ENCODE data around the gene TTC34. TPM values are rescaled to one million over a fixed set of nuclear protein-coding genes. Genes with fewer than 3 reads are reported as not detected.

The TTC34 gene
- total and polyA plus RNA-seq, 8 donors = 0.18 to 0.99 (median 0.44) TPM

DNA sequence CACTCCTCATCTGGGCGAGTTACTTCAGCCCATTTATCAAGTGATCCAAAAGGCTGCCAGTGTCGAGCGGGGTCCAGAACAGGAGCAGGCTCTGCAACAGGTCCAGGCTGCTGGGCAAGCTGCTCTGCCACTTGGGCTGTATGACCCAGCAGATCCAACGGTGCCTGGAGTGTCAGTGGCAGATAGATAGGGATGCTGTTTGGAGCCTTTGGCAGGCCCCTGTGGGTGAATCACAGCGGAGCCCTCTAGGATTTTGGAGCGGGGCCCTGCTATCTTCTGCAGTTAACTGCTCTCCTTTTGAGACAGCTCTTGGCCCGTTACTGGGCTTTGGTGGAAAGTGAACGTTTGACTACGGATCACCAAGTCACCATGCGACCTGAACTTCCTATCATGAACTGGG lies 176.2 kb downstream of the TTC34 start:
- ATAC-seq = no peak

DNA sequence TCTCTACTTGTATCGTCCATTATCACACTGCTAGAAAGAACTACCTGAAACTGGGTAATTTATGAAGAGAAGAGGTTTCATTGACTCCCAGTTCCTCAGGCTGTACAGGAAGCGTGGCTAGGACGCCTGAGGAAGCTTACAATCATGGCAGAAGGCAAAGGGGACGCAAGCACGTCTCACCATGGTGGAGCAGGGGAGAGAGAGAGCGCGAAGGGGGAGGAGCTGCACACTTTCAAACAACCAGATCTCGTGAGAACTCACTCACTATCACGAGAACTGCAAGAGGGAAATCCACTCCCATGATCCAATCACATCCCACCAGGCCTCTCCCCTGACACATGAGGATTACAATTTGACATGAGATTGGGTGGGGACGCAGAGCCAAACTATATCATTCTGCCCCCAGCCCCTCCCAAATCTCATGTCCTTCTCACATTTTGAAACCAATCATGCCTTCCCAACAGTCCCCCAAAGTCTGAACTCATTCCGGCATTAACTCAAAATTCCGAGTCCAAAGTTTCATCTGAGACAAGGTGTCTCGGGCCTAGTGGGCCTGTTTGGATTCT lies 176.7 kb downstream of the TTC34 start:
- ATAC-seq (no peak), DNase-seq (no peak), FAIRE-seq (no peak)
- H3K9me3 ChIP-seq = no peaks in the 10 kb centered on the region
- H3K4me1 ChIP-seq = no peaks in the 10 kb centered on the region
- H3K36me3 ChIP-seq = no peaks in the 10 kb centered on the region
- 84 to 91% methylated on average over 13 of the region's 13 CpGs for WGBS, 2 donors
- no peak overlapping the region for H3K27ac ChIP-seq
- TF ChIP-seq, protein P1, sequence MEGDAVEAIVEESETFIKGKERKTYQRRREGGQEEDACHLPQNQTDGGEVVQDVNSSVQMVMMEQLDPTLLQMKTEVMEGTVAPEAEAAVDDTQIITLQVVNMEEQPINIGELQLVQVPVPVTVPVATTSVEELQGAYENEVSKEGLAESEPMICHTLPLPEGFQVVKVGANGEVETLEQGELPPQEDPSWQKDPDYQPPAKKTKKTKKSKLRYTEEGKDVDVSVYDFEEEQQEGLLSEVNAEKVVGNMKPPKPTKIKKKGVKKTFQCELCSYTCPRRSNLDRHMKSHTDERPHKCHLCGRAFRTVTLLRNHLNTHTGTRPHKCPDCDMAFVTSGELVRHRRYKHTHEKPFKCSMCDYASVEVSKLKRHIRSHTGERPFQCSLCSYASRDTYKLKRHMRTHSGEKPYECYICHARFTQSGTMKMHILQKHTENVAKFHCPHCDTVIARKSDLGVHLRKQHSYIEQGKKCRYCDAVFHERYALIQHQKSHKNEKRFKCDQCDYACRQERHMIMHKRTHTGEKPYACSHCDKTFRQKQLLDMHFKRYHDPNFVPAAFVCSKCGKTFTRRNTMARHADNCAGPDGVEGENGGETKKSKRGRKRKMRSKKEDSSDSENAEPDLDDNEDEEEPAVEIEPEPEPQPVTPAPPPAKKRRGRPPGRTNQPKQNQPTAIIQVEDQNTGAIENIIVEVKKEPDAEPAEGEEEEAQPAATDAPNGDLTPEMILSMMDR (IDR thresholded peaks at IDR 0.05) = no peak
- intact Hi-C loops (cut with DNase I) = no loop called here
- peaks cover 0 to 29% (median 0%) of the 10 kb centered on the region in 4 donors for H3K27me3 ChIP-seq
- H3K4me3 ChIP-seq = no peak overlapping the region

More for the DNA sequence above, 176.2 kb downstream of the TTC34 start:
- DNase-seq = no peak
- WGBS, 2 donors = 77 to 83% methylated on average over 10 of the region's 10 CpGs
- no peak for FAIRE-seq
- H3K4me1 ChIP-seq = no peaks in the 10 kb centered on the region
- intact Hi-C loops (cut with DNase I) = no loop called here
- no peaks in the 10 kb centered on the region for H3K36me3 ChIP-seq
- H3K27ac ChIP-seq = no peak overlapping the region
- H3K27me3 ChIP-seq = peaks cover 0 to 31% (median 0%) of the 10 kb centered on the region in 4 donors
- H3K9me3 ChIP-seq = no peaks in the 10 kb centered on the region
- TF ChIP-seq, protein P1 (IDR thresholded peaks at IDR 0.05) = no peak
- H3K4me3 ChIP-seq = no peak overlapping the region

DNA sequence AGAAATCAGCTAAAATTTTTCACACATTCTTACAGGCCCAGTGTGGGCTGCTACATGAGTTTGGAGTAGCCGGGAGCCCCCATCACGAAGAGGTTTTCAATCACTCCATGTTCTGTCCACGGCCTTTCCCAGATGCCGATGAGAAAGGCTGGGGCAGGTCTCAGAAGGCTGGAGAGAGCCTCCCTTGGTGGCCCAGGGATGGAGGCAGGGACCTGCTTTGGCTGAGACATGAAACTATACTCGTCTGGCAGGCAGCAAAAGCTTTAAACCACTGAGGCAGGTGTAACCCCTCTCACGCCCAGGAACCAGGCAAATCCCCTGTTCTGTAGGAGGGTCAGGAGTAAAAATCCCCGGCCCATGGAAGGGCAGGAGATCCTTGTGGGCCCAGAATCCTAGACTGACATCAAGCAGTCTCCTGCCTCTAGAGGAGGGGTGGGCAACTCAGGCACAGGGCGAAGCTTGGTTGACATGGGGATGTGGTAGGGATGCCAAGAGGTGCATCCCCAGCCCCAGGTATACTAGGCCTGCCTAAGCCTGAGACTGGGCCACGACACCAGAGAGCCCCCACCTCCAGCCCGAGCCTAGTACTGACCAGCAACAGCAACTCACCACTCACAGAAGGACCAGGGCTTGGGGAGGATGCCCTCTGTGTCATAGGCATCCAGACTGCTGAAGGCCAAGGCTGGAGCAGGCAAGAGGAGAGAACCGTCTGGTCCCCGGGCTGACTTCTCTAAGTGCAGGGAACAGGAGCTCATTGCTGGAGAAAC lies 177.7 kb downstream of the TTC34 start:
- no peak for FAIRE-seq
- Histone ChIP-seq H3K9me3 (no peaks in the 10 kb centered on the region), H3K27ac (no peak overlapping the region), H3K4me3 (no peak overlapping the region), H3K36me3 (no peaks in the 10 kb centered on the region), H3K4me1 (no peaks in the 10 kb centered on the region), H3K27me3 (peaks cover 0 to 25% (median 1%) of the 10 kb centered on the region in 4 donors)
- intact Hi-C loops (cut with DNase I) = no loop called here
- no peak for DNase-seq
- TF ChIP-seq, protein P1 (IDR thresholded peaks at IDR 0.05) = no peak
- no peak for ATAC-seq
- 79 to 88% methylated on average over 12 of the region's 12 CpGs for WGBS, 2 donors

DNA sequence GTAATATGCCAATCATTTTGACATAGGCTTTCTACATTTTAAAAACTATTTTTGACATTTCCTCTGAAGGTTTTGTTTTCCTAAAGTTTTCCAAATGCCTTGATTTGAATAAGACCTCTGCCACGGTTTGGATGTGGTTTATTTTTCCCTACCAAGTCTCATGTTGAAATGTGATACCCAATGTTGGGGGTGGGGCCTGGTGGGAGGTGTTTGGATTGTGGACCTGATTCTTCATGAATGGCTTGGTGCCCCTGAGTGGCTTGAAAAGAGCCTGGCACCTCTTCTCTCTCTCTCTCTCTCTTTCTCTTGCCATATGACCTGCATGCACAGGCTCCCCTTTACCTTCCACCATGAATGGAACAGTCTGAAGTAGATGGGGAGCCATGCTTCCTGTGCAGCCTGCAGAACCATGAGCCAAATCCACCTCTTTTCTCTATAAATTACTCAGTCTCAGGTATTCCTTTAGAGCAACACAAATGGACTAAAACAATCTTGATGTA lies 183.5 kb downstream of the TTC34 start:
- H3K4me1 ChIP-seq = no peaks in the 10 kb centered on the region
- TF ChIP-seq, protein P1 (IDR thresholded peaks at IDR 0.05) = no peak
- WGBS, 2 donors = 5 to 10% methylated on average over 1 of the region's 1 CpG
- DNase-seq (no peak), FAIRE-seq (no peak), ATAC-seq (no peak)
- no peaks in the 10 kb centered on the region for H3K9me3 ChIP-seq
- H3K36me3 ChIP-seq = no peaks in the 10 kb centered on the region
- peaks cover 0 to 4% (median 0%) of the 10 kb centered on the region in 4 donors for H3K27me3 ChIP-seq
- intact Hi-C loops (cut with DNase I) = loop anchor here in 1 of 3 donors (10.0 kb wide), 1 partner anchor 423 kb away; the partner anchor contains the start of gene FAAP20
- no peak overlapping the region for H3K27ac ChIP-seq
- H3K4me3 ChIP-seq = no peak overlapping the region

Data from pancreas (tissue), 10 donors.